ENCODE results near the gene RHOT2.

Gene RHOT2

DNA sequence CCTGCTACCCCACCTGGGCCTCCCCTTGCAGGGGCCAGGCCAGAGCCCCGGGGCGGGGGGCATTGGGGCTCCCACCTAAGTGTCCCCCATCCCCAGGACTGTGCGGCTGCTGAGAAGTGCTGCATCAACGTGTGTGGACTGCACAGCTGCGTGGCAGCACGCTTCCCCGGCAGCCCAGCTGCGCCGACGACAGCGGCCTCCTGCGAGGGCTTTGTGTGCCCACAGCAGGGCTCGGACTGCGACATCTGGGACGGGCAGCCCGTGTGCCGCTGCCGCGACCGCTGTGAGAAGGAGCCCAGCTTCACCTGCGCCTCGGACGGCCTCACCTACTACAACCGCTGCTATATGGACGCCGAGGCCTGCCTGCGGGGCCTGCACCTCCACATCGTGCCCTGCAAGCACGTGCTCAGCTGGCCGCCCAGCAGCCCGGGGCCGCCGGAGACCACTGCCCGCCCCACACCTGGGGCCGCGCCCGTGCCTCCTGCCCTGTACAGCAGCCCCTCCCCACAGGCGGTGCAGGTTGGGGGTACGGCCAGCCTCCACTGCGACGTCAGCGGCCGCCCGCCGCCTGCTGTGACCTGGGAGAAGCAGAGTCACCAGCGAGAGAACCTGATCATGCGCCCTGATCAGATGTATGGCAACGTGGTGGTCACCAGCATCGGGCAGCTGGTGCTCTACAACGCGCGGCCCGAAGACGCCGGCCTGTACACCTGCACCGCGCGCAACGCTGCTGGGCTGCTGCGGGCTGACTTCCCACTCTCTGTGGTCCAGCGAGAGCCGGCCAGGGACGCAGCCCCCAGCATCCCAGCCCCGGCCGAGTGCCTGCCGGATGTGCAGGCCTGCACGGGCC lies 35.2 kb upstream of the RHOT2 start:
- no peak for DNase-seq

DNA sequence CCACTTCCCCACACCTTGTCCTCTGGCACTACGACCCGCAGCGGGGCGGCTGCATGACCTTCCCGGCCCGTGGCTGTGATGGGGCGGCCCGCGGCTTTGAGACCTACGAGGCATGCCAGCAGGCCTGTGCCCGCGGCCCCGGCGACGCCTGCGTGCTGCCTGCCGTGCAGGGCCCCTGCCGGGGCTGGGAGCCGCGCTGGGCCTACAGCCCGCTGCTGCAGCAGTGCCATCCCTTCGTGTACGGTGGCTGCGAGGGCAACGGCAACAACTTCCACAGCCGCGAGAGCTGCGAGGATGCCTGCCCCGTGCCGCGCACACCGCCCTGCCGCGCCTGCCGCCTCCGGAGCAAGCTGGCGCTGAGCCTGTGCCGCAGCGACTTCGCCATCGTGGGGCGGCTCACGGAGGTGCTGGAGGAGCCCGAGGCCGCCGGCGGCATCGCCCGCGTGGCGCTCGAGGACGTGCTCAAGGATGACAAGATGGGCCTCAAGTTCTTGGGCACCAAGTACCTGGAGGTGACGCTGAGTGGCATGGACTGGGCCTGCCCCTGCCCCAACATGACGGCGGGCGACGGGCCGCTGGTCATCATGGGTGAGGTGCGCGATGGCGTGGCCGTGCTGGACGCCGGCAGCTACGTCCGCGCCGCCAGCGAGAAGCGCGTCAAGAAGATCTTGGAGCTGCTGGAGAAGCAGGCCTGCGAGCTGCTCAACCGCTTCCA lies 34.4 kb upstream of the RHOT2 start:
- DNase-seq: no peak

DNA sequence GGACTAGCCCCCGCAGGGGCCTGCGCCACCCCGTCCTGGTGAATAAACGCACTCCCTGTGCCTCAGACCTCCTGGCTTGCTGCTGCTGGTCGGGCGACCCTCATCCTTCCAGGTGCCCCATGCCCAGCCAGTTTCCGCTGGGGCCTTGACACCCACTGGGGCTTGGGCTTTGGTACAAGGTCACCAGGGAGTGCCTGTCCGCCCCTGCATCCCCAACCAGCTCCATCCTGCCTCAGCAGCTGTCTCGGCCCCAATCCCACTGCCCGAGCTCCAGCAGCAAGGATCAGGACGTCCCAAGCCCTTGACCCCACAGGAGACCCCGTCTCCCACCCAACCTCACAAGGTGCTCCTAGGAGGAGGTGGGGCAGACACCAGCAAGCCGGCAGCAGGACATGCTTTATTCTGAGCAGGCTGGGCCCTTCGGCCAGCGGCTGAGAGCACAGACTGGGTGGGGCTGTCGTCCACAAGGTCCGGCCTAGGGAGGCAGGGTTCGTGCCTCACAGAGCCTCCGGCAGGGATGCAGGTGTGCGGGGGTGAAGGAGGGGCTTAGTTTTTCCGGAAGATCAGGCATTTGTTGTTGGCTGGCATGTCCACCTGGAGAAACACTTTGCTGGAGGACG lies 33.8 kb upstream of the RHOT2 start:
- DNase-seq: no peak

DNA sequence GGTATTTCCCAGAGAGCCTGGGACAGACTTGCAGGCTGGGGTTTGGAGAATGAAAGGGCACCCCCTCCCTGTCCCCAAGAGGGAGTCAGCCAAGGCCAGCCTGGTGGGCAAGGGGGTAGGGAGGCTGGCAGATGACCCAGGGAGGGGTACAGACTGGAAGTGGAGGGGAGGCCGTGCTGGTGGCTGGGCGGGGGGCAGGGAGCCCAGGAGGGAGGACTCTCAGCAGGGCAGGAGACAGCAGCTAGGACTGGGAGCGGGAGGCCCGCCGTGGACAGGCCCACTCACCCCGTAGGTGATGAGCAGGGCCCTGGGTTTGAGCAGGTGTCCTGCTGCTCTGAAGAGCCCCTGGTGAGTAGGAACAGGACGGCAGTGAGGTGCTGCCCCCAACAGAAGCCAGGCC lies 32.9 kb upstream of the RHOT2 start:
- DNase-seq: no peak

DNA sequence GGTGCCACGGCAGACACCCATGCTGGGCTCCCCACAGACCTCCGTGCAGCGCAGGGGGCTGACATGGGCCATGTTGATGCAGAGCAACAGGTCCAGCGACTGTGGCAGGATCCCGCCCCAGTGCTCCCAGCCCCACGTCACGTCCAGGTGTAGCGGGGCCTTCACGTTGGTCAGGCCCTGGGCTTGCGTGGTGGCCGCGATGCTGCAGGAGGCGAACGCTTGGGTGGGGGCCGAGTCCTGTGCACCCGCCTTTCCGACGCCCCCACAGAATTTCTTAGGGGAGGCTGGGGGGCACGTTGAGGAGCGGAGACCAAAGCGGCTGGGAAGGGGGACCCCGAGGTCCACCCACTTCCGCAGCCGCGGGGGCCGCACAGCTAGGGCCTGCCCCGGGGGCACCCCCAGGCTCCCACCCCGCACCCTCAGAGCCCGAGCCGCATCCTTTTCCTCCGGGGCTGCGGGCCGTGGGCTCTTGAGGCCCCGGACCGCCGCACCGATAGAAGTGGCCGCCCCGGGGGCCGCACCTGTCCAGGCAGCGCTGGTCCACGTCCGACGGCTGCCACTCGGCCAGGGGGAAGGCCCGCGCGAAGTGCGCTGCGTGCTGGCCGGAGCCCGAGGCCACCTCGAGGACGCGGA lies 32.2 kb upstream of the RHOT2 start:
- DNase-seq: no peak

DNA sequence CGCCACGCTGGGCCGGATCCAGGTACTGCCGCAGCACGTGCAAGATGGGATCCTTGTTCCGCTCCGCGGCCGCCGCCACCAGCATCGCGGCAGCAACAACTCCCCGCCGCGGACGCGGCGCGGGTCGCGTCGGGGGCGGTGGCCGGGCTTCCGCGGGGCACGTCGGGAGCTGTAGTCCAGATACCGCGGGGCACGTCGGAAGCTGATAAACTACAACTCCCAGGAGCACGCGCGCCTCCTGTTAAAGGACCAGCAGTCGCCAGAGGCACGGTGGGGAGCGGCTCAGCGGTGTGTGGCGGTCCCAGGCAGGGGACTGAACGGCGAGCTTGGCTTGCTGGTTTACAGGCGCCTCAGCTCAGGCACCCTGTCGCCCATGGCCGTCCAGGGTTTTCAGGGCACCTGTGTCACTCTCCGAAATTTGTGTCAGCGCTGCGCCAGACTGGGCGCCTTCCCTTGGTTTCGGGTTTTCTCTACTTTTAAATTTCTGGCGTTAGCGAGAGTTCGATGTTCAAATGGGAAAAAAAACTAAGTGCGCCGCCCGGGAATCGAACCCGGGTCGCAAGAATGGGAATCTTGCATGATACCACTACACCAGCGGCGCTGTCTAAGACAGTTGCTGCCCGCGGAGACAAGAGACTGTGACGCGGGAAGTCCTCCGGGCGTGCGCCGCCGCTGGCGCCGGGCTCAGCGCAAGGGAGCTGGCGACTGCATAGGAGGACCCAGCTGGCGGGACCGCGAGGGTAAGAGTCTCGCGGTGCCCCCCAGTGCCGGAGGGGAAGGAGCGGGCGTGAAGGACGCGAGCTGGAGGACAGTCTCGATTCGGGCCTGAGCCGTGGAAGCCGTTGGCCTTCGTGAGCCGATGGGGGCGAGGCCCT lies 31.5 kb upstream of the RHOT2 start, which contains the start of gene METTL26:
TSS of gene METTL26 (minus strand) at position 100 of the 875 bp plus-strand sequence. CDS start at position 85, 15 bp downstream.
- peak; percentile 81 for DNase-seq

DNA sequence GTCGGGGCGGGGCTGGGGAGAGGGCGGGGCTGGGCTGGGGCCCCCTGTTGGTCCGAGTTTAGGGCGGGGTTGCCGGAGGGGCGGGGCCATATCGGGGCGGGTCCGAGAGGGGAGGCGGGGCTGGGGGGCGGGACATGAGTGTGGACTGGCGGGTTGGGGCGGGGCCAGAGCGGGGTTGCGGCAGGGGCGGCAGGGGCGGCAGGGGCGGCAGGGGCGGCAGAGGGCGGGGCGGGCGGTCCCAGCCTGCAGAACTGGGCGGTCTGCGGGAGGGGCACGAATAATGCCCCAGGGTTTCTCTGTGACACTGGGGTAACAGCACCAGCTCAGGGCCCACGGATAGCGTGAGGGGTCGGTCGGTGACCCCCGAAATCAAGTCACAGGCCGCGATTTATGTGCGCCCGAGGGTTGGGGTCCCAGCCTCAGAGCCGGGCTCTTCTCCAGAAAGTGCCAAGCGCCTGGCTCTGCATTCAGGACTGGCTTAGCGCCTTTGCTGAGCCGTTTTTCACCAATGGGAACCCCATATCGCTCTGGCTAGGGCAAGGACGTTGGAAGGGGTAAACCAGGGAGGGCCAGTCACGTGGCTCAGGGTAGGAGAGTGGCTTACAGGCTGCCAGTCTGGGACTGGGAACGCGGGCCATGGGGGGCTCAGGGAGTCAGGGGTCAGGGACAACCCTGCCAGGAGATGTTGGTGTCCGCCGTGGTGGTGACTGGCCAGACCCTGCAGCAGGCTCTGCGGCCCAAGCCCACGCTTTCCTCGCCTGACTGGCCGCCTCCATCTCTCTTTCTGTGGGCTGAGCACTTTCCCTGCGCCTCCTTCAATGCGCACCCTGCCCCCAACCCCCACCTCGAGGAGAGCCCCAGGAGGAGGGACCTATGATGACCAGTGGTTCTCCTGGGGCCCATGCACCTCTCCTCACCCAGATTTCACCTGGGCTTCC lies 30.6 kb upstream of the RHOT2 start:
- DNase-seq: peak; percentile 61

DNA sequence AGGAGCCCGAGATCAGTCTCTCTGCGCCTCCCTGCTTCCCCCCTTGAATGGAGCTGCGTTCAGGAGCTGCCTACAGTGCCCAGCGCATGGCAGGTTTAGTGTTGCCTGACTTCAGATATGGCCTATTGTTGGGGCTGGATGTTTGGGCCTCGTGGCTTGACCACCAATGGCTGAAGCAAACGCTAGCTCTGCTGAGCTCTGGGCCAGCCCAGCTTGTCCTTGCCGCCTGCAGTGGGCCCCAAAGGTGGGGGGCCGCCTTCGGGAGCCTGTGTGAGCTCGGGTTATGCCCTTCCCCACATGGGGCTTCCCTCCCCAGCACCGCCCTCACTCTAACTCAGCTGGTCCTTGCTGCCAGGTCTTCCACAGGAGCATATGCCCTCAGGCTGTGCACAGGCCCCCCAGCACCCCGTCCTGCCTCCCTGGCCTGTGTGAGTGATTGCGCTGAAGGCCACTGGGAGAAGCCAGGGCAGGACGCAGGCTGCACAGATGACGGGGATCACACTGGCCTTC lies 29.8 kb upstream of the RHOT2 start:
- no peak for DNase-seq

DNA sequence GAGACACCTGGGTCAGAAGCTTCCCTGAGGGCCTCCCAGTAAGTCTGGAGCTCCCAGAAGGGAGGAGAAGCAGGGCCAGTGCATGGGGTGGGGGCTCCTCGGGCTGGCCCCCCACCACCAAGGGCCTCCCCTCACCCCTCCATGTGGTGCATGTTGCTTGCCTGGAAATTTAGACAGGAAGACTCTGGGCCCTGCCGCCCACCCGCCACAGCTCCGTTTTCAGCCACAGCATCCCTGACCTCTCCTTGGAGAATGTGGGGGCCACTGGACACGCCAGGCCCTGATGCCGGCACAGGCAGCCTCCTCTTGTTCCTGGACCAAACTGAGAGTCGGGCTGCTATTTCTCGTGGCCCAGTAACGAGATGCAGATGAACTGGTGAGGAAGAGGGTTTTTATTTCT lies 29.1 kb upstream of the RHOT2 start:
- no peak for DNase-seq

DNA sequence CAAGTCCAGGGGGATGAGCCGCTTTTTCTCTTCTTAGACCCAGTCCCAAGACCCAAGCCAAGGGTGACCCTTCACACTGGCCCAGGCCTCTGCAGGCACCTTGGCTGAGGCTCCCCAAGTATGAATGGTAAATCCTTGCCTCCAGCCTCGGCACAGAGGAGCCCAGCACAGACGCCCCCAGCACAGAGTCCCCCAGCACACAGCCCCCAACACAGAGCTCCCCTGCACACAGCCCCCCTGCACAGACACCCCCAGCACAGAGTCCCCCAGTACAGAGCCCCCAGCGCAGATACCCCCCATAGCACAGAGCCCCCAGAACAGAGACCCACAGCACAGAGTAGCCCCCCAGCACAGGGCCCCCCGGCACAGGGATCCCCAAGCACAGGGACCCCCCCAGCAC lies 27.3 kb upstream of the RHOT2 start:
- DNase-seq: no peak

DNA sequence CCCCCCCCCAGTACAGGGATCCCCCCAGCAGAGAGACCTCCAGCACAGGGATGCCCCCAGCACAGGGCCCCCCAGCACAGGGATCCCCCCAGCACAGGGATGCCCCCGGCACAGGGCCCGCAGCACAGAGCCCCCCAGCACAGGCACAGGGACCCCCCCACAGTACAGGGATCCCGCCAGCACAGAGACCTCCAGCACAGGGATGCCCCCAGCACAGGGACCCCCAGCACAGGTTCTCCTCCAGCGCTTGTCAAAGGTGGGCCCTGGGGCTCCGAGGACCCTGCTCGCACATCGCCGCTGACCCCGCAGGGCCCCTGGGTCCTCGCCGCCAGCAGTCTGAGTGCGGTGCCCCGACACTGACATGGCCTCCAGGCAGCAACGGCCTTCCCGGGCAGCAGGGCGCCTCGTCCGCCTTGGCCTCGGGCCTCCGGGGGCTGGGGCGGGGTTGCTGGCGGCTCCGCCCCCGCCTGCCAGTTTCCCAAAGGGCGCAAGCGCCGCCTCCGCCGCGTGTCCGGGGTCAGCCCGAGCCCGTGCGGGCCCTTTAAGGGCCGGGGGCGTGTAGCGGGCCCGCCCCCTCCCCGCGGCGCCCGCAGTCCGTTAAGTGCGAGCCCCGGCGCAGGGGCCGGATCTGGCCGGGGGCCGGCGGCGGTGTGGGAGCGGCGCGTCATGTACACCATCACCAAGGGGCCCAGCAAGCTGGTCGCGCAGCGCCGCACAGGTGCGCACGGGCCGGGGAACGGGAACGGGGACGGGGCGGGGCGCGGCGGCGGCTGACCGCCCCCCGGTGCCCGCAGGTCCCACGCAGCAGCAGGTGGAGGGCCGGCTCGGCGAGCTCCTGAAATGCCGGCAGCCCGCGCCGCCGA lies 26.4 kb upstream of the RHOT2 start, which contains the start of gene MCRIP2:
TSS of gene MCRIP2 (plus strand) at position 503 of the 863 bp plus-strand sequence. CDS start at position 667, 164 bp downstream.
- DNase-seq: peak; percentile 46

DNA sequence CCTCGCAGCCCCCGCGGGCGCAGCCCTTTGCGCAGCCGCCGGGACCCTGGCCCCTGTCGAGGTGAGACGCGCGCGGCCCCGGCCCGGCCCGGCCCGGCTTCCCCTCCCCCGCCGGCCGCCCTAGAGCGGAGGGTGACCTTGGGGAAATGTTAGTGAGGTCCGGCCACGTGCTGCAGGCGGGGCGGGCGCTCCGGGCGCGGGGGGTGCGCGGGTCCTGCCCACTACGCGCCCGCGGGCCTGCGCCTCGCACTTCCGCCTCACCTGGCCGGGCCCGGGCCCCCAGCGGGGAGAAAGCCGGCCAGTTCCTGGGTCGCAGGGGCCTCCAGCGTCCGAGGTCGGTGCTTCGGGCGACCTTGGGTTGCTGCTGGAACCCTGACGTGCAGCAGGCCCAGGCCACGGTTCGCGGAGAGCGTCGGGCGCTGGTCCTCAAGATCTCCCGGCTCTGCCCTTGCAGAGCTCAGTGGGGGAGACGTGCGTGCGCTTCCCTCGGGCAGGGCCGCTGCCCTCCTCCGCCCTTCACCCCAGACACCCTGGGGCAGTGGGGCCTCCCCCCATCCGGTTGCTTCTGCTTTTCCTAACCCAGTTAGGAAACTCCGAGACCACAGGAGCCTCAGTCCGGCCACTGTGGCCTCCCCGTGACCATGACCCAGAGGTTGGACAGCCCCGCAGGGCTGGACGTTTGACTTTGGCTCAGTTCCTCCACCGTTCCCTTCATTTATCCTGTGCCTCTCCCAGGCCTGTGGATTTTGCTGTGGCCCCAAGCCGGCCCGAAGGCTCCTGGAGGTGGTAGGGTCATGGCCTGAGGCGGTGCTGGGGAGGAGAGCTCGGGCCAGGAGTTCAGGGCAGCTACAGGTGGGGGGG lies 25.5 kb upstream of the RHOT2 start:
- DNase-seq: no peak

DNA sequence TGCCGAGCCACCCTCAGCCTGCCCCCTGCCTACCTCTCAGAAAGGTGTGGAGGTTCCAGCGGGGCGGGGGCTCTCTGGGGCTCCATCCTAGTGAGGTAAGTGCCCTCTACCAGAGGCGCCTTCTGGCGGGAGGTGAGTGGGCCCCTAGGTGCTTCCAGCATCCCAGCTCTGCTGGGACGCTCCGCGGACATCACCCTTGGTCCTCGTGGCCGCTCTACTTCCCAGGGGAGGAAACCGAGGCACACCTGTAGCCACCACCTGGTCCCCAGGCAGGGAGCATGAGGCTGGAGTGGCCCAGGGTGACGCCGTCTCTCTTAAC lies 24.9 kb upstream of the RHOT2 start:
- DNase-seq: no peak

DNA sequence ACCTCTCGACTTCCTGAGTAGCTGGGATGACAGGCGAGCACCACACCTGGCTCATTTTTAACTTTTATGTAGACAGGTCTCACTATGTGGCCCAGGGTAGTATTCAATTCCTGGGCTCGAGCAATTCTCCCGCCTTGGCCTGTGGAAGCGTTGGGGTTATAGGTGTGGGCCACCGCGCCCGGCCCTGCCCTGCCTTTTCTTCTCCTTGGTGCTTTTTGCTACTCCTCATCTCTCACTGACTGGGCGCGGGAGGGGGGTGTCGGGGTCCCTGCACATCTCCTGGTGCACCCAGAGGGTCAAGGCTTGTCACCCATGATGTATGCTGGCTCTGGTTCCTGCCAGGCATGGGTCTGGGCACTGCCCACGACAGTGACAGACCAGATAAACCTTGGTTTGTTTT lies 23.4 kb upstream of the RHOT2 start:
- DNase-seq: no peak

DNA sequence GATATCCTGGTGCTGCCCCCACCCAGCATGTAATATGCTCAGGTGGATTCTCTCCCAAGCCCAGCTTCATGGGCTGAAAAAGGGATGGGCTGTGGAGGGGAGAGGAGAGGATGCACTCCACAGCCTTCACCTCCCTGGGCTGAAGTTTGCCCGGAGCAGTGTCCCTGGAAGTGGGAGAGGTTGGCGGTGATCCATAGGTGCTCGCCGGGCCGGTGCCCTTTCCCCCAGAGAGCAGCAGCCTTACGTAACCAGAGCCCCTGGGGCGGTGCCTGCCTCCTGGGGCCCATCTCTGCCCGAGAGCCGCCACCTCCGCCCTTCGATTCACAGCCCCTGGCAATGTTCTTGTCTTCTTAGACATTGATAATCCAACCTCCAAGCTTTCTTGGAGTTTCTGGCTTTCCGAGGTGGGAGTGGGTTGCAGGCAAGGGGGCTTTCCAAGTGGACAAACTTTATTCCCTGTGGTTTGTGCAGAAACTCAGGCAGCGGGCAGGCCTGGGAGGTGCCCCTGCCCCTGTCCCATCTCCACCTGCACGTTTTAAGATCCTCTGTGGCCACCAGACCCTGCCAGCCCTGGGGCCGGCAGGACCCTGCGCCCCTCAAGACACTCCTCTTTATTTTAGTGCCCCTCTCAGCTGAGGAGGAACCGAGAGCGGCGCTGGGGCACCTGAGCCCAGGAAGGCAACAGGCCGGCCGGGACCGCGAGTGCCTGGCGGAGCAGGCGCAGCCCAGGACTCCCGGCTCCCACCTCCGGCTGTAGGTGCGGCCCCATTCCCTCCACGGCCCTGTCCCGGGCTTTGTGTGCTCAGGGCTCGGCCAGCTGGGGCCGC lies 21.9 kb upstream of the RHOT2 start:
- no peak for DNase-seq

DNA sequence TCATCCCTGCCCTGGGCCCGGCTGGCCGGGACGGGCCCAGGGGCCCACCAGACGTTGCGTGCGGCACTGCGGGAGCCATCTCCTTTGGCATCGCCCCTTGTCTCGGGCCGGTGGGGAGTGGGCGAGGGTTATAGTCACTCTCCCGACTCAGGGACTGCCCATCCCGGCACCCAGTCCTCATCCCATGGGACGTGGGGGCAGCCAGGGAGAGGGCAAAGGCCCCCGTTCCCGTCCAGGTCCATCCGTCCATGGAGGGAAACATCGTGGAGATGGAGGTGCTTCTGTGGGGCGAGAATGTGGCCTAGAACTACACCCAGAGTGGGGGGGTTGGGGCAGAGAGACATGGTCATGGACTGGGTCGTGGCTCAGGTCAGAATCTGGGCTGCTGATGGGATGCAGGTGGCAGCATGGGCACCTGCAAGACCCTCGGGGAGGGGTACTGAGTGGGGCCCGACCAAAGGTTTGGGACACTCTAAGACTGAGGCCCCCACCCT lies 21.2 kb upstream of the RHOT2 start:
- DNase-seq: no peak

DNA sequence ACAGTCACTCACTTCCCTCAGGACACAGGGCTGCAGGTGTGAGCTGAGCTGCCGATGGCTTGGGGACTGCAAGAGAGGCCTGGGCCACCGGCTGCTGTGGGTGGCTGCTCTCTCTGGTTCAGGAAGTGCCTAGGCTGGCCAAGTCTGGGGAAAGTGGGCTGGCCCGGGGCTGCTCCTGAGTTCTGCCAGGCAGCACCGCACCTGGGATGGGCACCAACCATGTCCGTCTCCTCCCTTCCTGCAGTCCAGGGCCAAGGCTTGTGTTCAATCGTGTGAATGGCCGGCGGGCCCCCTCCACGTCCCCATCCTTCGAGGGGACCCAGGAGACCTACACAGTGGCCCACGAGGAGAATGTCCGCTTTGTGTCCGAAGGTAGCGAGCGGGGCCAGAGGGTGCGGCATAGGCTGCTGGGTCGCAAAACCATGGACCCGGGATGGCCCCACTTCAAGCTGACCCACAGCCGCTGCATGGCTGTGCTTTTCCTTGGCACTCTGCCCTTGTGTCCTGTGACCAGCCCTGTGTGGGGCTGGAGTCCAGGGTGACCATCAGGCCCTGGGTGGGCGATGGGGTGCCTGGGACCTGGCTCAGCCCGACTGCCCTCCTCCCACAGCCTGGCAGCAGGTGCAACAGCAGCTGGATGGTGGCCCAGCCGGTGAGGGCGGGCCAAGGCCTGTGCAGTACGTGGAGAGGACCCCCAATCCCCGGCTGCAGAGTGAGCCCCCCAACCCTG lies 20.6 kb upstream of the RHOT2 start:
- no peak for DNase-seq
